ENCODE measurements around the gene TMEM186.

DNA sequence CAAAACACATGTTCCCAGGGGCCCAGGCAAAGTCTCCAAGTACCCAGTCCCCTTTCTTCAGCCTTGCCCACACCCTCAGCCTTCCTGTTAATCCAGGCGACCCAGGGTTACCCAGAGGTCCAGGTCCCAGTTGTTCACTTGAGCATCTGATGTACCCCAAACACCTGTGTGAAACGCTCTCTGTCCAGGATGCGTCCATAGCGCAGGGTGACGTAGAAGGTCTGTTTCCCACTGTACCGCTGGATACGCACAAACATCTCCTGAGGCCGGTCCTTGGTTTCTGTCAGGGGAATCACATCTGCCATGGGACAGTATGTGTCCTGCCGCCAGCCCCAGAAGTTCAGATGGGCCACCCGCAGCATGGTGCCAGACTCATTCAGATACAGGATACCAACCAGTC lies 1.6 kb downstream of the TMEM186 start:
- no peak for TF ChIP-seq CTCF (conservative IDR thresholded peaks at IDR 0.05 in 1 of 2, IDR thresholded peaks at IDR 0.05 in 1 of 2; ENCODE audit: extremely low read depth in 1 of 2, insufficient read depth in 1 of 2, low read depth in 1 of 2, low read length in 2 of 2)
- TF ChIP-seq EZH2 (IDR thresholded peaks at IDR 0.05; ENCODE audit: borderline replicate concordance, low read length), result no peak
